GM10847 (cell line): Measurements from ENCODE around the gene STXBP3.

Experiments
- POLR2A ChIP-seq: IDR thresholded peaks from 2 replicates; pipeline ENCODE4 v1.6.1; 2011; ENCODE audit not compliant: insufficient read length; ENCODE audit errors: extremely low read depth

The STXBP3 gene

DNA sequence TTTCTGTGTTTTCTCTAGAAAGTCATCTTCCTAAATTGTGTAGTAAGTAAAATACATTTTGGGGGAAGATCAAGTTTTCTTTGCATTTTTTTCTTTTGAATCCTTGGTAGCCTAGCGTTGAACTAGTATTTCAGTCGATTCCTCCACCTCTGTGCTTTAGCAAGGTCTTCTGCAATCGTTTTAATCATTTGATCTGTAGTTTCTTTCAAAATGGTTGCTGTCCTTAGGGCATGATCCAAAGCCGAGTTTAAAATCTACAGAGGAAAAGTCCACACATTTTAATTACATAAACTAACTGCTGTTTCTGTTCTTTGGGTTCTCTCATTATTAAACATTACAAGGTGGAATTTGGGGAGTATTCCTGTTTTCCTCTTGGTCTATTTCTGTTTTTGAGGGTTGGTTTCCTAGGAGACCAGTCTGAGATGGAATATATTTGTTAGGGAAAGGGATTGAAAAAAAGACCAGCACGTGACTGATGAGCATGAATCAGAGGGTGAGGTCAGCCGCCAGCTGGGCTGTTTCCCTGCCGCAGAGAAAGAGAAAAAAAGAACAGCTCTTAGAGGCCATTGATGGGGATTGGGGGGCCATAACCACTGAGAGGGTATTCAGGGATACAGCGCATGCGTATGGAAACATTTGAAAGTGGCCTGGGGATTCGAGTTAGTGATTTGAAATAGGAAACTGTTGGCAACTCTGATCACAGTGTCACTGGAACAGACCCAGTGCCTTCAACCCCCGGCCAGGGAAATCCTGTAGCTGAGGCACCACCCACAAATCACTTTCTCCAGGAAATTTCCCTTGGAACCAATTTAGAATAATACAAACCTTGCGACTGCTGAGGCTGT, 69.8 kb downstream of the STXBP3 start:
- no peak for TF ChIP-seq POLR2A

DNA sequence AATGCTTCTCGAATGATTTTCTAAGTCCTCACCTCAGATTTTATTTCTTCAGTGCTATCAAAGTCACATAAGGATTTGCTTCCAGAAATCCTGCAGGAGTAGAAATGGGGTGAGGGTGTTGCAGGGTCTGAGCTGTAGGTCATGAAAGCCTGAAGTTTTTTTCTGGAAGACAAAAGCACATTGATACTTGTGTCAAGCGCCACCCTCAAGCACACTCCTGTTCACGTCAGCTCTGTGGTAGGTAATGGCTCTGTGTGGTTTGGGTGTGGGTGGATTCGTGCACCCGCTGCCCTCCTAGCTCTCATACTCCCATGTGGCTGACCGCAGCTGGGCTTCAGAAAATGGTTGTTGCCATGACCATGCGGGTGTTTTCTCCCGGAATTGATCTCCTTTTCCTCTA, 70.5 kb downstream of the STXBP3 start:
- no peak for TF ChIP-seq POLR2A

DNA sequence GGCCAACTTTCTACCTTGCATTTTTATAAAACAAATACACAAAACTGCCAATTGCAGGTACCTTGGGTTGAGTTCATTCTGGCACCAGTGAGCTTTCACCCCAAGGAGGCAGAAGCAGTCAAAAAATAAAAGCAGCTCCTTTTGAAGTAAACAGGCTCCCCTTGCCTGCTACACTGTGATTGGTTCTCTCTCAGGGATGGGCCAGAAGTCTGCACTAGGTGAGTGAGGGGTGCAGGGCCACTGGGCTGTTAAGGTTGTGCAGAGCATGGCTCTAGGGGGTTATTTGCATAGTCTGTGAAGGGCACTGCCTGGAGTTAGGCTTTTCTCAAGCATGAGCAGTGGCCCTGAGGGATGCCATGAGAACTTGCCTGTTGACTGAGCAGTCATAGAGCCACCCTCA, 71.3 kb downstream of the STXBP3 start:
- no peak for TF ChIP-seq POLR2A

- TF ChIP-seq POLR2A: no peak
Measured at GRCh38 chr1:108819878-108820277, 73.4 kb downstream of the STXBP3 start.

DNA sequence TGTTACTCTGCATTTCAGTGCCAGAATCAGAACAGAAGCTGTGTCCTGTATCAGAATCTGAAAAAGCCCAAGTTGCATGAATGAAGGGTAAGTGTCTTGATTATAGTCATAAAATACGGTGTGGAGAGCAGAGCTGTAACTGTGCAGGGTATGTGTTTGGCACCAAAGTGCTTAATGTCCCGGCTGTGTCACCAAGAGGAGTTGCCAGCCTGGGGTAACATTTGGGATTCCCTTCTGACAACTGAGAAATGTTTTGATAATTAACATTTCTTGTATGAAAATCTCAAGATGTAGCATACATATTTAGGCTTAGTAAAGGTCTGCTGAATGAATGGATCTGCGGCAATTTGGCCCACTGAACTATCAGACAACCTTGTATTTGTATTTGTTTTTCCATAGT, 77.2 kb downstream of the STXBP3 start:
- no peak for TF ChIP-seq POLR2A

DNA sequence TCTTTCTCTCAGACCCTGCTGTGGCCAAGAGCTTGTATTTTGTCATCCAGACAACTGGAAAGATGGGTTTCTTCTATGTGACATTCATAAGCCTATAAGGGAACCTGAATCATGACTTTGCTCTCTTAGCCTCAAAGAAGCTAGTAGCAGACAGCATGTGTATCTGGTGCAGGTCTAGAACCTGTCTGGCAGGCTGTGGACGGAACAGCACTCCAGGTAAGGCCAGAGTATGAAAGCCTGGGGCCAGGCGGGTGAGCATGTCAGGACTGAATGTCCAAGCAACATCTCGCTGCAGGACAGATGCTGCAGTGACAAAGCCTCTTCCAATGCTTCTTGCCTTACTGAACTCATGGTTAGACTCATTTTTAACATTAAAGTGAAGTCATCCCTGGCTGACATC, 77.6 kb downstream of the STXBP3 start:
- no peak for TF ChIP-seq POLR2A

DNA sequence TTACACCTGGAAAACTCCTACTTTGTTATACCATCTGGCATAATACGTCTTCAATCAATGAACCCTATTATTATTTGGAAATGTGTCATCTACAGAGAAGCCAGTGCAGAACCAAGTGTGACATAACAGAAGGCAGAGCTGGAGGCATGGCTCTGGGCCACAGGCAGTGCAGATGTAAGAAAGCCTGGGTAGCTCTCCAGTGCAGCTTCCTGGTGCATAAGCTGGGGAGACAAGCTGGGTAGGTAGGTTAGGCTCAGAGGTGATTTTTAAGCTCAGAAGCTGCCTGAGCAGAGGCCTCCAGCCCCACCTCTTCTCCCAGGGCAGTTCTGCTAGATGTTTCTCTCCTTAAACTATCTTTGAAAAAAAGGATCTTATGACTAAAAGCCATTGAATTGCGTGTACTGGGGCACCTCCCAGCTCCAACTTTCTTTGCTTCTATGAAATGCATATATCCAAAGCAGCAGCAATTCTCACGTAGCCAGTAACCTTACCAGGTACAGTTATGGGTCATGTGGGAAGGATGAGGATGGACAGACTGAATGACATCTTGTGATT, 79.7 kb downstream of the STXBP3 start:
- TF ChIP-seq POLR2A: no peak

GRCh38 chr1:108828074-108828961, 81.8 kb downstream of the STXBP3 start:
- TF ChIP-seq POLR2A: no peak

DNA sequence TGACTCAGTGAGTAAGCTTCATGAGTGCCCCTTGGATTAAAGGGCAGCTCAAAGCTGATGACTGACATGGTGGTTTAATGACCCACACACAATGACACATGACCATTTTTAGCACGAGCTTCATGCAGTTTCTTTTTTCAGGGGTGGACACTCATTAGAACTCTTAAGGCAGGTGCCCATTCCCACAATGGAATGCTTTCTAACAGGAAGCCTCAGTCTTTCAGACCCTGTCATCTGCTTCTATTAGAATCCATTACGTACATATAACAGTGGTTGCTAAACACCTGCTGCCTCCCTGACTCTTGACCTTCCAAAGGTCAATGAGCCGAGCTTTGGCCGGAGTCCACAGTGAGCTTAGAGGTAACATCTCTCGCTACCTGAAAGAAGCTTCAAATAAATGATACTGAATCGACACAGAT, 83.0 kb downstream of the STXBP3 start:
- TF ChIP-seq POLR2A: no peak

DNA sequence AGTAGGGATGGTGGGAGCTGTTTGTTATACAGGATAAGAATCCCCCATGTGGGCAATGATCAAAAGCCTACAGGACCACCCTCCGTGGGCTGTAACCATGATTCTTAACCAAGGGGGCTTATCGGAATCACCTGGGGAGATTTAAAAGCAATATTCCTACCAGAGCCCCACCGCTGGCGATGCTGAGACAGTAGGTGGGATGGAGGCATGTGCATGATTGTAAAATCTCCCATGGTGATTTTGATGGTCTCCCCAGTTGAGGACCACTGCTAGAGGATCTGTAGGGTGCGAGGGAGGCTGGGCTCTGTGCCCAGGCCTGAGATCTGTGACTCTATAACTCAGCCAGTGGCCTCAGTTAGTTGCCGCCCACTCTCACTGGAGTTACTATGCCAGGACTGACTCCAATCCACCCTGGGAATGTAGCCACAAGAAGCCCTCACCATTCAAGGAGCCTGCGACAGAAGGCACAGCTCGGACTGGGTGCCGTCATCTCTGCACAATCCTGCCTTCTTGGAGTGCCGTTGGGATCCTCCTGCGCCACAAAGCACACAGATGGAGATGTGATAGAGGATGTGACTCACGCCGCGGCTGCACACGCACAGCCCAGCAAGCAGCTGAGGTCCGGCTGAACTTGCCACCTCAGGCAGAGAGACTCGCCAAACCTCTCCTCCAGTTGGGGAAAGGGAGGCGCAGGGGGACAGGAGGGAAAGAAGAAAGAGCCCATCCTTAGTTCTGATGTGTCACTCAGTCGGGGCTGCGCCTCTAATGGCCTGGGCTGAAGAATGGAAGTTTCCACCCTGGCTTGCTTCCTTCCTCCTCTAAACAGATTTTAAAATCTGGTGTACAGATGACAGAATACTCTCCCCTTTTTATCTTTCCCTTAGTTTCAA, 83.9 kb downstream of the STXBP3 start:
- no peak for TF ChIP-seq POLR2A

DNA sequence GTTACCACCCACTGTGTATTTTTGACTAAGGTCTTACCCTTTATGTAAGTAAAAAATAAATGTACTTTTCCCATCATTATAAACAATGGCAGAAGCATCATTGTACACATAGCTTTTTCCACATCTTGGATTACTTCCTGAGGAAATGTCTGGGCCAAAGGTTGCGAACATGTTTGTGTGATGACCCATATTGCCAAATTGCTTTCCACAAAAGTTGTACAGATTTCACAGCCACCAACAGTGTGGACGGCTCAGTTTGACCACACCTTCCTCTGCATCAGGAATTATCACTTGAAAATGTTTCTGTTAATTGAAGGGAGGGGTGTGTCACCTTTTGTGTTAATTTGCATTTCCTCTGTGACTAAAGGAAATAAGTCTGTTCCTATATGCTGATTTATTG, 84.8 kb downstream of the STXBP3 start:
- no peak for TF ChIP-seq POLR2A

DNA sequence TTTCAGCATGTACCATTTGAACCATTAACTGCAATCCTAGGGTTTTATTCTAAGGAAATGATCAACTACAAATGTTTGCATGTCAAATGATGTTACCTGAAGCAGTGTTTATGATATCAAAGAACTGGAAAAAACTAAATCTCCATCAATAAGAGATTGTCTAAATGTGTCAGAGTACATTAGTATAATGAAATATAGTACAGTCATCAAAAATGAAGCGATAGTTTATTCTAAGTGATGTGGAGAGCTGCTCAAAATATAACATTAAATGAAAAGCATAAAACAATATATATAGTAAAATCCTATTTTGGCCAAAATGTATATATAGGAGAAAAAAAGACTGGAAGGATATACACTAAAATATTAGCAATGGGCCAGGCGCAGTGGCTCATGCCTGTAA, 86.5 kb downstream of the STXBP3 start:
- TF ChIP-seq POLR2A: no peak

- no peak for TF ChIP-seq POLR2A
Measured at GRCh38 chr1:108841703-108842102, 95.2 kb downstream of the STXBP3 start.

DNA sequence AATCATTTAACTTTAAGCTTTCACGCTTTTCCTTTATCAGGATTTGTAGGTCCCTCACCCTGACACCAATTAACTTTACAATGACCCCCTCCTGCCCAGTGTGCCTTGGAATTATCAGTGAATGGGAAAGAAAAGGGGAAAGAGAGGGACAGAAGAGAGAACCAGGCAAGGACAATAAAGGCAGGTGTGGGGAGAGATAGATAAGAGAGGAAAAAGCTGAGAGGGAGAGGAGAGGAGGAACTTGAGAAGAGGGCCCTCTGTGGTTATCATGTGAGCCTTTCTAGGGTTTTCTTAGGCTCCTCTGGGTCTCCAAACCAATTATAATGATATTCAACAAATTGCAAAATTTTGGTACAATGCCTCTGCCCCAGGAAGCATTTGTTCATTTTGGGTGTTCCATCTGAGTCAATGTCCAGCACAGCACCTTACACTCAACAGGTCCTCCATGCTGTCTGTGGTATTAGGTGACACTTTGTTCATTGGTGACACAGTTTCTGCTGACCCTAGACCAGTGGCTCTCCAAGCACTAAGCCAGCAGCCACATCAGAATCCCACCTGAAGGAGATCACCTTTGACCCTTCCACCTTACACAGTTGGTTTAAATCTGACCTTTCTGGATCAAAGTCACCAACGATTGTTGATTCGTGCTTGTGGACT, 96.2 kb downstream of the STXBP3 start:
- TF ChIP-seq POLR2A: no peak
